ENCODE data around the gene HOXA5.

Gene HOXA5

DNA sequence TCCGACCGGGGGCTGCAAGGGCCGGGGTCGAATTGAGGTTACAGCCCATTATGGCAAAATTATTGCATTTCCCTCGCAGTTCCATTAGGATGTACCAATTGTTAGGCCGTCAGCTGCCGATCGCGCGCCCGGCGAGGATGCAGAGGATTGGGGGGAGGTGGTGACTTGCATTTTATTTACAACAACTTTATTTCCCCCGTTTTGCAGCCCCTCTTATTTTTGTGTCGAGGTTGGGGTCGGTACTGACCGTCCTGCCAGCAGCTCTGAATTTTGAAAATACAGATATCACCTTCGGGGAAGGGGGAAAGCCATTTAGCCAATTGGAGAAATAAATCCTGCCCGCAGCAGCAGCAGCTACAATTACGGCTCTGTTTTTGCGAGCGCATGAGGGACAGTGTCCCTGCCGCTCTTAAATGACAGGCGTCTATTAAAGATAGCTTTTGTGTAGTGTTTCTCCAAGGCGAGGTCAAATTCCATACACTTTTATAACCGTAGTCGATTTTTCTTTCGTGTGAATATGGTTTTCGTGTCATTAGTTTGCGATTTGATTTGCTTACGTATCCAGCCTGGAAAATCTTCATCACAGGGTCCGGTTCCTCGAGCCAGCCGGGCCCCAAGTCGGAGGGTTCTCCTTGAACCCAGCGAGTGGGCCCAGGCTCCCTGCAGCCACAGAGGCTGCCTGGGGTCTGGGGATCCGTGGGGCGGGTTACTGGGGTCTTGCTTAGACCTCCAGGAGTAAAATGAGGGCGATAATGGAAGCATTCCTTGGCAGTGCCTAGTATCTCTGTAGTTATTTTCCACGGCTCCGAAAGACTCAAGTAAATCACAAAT, 684 bp upstream of the HOXA5 start (continued):
- TF ChIP-seq, protein P1, sequence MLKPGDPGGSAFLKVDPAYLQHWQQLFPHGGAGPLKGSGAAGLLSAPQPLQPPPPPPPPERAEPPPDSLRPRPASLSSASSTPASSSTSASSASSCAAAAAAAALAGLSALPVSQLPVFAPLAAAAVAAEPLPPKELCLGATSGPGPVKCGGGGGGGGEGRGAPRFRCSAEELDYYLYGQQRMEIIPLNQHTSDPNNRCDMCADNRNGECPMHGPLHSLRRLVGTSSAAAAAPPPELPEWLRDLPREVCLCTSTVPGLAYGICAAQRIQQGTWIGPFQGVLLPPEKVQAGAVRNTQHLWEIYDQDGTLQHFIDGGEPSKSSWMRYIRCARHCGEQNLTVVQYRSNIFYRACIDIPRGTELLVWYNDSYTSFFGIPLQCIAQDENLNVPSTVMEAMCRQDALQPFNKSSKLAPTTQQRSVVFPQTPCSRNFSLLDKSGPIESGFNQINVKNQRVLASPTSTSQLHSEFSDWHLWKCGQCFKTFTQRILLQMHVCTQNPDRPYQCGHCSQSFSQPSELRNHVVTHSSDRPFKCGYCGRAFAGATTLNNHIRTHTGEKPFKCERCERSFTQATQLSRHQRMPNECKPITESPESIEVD (tag by site-specific recombination; IDR thresholded peaks at IDR 0.05) = peak; percentile 93
- TF ChIP-seq, protein P2, sequence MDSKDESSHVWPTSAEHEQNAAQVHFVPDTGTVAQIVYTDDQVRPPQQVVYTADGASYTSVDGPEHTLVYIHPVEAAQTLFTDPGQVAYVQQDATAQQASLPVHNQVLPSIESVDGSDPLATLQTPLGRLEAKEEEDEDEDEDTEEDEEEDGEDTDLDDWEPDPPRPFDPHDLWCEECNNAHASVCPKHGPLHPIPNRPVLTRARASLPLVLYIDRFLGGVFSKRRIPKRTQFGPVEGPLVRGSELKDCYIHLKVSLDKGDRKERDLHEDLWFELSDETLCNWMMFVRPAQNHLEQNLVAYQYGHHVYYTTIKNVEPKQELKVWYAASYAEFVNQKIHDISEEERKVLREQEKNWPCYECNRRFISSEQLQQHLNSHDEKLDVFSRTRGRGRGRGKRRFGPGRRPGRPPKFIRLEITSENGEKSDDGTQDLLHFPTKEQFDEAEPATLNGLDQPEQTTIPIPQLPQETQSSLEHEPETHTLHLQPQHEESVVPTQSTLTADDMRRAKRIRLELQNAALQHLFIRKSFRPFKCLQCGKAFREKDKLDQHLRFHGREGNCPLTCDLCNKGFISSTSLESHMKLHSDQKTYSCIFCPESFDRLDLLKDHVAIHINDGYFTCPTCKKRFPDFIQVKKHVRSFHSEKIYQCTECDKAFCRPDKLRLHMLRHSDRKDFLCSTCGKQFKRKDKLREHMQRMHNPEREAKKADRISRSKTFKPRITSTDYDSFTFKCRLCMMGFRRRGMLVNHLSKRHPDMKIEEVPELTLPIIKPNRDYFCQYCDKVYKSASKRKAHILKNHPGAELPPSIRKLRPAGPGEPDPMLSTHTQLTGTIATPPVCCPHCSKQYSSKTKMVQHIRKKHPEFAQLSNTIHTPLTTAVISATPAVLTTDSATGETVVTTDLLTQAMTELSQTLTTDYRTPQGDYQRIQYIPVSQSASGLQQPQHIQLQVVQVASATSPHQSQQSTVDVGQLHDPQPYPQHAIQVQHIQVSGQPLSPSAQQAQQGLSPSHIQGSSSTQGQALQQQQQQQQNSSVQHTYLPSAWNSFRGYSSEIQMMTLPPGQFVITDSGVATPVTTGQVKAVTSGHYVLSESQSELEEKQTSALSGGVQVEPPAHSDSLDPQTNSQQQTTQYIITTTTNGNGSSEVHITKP (tag by site-specific recombination; IDR thresholded peaks at IDR 0.05) = peak; percentile 76
- no peak for TF ChIP-seq KLF16 (tag by site-specific recombination; IDR thresholded peaks at IDR 0.05)
- TF ChIP-seq PRDM1 (tag by site-specific recombination; IDR thresholded peaks at IDR 0.05) = no peak; the same call in 1 of the 2 replicates
- no peak for TF ChIP-seq ZNF10 (tag by site-specific recombination; IDR thresholded peaks at IDR 0.05)
- TF ChIP-seq ZNF558 (tag by site-specific recombination; IDR thresholded peaks at IDR 0.05) = no peak
- TF ChIP-seq ZNF324 (tag by site-specific recombination; IDR thresholded peaks at IDR 0.05) = no peak
- TF ChIP-seq ZNF146 (tag by site-specific recombination; IDR thresholded peaks at IDR 0.05) = no peak
- no peak for TF ChIP-seq SP2 (tag by site-specific recombination; IDR thresholded peaks at IDR 0.05)
- TF ChIP-seq SP3 (tag by site-specific recombination; IDR thresholded peaks at IDR 0.05) = peak; percentile 7; the same call in 1 of the 2 replicates
- TF ChIP-seq BCL11B (tag by site-specific recombination; IDR thresholded peaks at IDR 0.05; ENCODE audit: low read depth) = peak; percentile 82
- no peak for TF ChIP-seq ZNF335 (tag by site-specific recombination; conservative IDR thresholded peaks at IDR 0.05)
- TF ChIP-seq, protein P3, sequence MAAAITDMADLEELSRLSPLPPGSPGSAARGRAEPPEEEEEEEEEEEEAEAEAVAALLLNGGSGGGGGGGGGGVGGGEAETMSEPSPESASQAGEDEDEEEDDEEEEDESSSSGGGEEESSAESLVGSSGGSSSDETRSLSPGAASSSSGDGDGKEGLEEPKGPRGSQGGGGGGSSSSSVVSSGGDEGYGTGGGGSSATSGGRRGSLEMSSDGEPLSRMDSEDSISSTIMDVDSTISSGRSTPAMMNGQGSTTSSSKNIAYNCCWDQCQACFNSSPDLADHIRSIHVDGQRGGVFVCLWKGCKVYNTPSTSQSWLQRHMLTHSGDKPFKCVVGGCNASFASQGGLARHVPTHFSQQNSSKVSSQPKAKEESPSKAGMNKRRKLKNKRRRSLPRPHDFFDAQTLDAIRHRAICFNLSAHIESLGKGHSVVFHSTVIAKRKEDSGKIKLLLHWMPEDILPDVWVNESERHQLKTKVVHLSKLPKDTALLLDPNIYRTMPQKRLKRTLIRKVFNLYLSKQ (tag by site-specific recombination; IDR thresholded peaks at IDR 0.05; ENCODE audit: borderline replicate concordance) = no peak
- TF ChIP-seq ZNF596 (tag by site-specific recombination; IDR thresholded peaks at IDR 0.05) = 0 out of 2 replicates have a peak, but pooled peaks have one; percentile 8
- TF ChIP-seq, protein P4, sequence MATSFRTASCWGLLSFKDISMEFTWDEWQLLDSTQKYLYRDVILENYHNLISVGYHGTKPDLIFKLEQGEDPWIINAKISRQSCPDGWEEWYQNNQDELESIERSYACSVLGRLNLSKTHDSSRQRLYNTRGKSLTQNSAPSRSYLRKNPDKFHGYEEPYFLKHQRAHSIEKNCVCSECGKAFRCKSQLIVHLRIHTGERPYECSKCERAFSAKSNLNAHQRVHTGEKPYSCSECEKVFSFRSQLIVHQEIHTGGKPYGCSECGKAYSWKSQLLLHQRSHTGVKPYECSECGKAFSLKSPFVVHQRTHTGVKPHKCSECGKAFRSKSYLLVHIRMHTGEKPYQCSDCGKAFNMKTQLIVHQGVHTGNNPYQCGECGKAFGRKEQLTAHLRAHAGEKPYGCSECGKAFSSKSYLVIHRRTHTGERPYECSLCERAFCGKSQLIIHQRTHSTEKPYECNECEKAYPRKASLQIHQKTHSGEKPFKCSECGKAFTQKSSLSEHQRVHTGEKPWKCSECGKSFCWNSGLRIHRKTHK (tag by site-specific recombination; IDR thresholded peaks at IDR 0.05) = no peak
- TF ChIP-seq ZNF621 (tag by site-specific recombination; IDR thresholded peaks at IDR 0.05) = no peak
- TF ChIP-seq, protein P5, sequence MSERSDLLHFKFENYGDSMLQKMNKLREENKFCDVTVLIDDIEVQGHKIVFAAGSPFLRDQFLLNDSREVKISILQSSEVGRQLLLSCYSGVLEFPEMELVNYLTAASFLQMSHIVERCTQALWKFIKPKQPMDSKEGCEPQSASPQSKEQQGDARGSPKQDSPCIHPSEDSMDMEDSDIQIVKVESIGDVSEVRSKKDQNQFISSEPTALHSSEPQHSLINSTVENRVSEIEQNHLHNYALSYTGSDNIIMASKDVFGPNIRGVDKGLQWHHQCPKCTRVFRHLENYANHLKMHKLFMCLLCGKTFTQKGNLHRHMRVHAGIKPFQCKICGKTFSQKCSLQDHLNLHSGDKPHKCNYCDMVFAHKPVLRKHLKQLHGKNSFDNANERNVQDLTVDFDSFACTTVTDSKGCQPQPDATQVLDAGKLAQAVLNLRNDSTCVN (tag by site-specific recombination; optimal IDR thresholded peaks at IDR 0.05) = no peak
- TF ChIP-seq ZNF510 (tag by site-specific recombination; IDR thresholded peaks at IDR 0.05; ENCODE audit: insufficient replicate concordance) = no peak
